Neuronal stem cell (in vitro differentiated cells): ENCODE measurements around the gene IL1RAP. TPM values are rescaled to one million over a fixed set of nuclear protein-coding genes. Genes with fewer than 3 reads are reported as not detected.
A peak's percentile ranks its signal among the peaks of the same experiment; 100 is the strongest.
"Not testable (repeated sequence)": the region's sequence is repeated elsewhere in the genome, so short reads cannot be mapped to it uniquely, and the experiment has no call there.

ENCODE experiments used
- DNase-seq: peaks from one replicate; pipeline ENCODE4 v3.0.0-alpha.2; 2013; ENCODE audit warnings: low spot score
- H2AFZ ChIP-seq: one replicate; pipeline ENCODE4 v1.6.1; 2013; ENCODE audit warnings: mild to moderate bottlenecking, low read length, inconsistent platforms
- H2AK5ac ChIP-seq: 2 replicates; pipeline ENCODE4 v1.6.1; 2013; ENCODE audit warnings: low read depth, mild to moderate bottlenecking, inconsistent platforms, low read length, moderate library complexity, mixed read lengths
- H2BK120ac ChIP-seq: 2 replicates; pipeline ENCODE4 v1.6.1; 2013; ENCODE audit warnings: low read depth, mild to moderate bottlenecking, inconsistent platforms, low read length, moderate library complexity, mixed read lengths
- H2BK12ac ChIP-seq: one replicate; pipeline ENCODE4 v1.6.1; 2013; ENCODE audit warnings: low read length, inconsistent platforms
- H2BK15ac ChIP-seq: 2 replicates; pipeline ENCODE4 v1.6.1; 2013; ENCODE audit warnings: mild to moderate bottlenecking, low read length, inconsistent platforms, mixed read lengths
- H2BK5ac ChIP-seq: one replicate; pipeline ENCODE4 v1.6.1; 2013; ENCODE audit warnings: inconsistent platforms, mild to moderate bottlenecking, low read length, moderate library complexity
- H3K14ac ChIP-seq: one replicate; pipeline ENCODE4 v1.6.1; 2013; ENCODE audit warnings: low read length, inconsistent platforms
- H3K18ac ChIP-seq: 2 replicates; pipeline ENCODE4 v1.6.1; 2013; ENCODE audit warnings: low read length, inconsistent platforms
- H3K23ac ChIP-seq: 2 replicates; pipeline ENCODE4 v1.6.1; 2013; ENCODE audit warnings: low read depth, mild to moderate bottlenecking, mixed read lengths, low read length, inconsistent platforms; ENCODE audit not compliant: poor library complexity
- H3K27ac ChIP-seq: replicated peaks from 3 replicates; pipeline ENCODE4 v1.5.1; 2013; ENCODE audit warnings: low read length, inconsistent platforms
- H3K27me3 ChIP-seq, 3 experiments: 2 replicates each; pipeline ENCODE4 v1.6.1; 2013; ENCODE audit warnings: low read length in 3 of 3, mild to moderate bottlenecking in 2 of 3, inconsistent platforms in 1 of 3, low read depth in 1 of 3, mixed read lengths in 1 of 3, moderate library complexity in 1 of 3; ENCODE audit not compliant: control insufficient read depth in 3 of 3, insufficient read depth in 3 of 3
- H3K36me3 ChIP-seq, 2 donors: replicated peaks in 1 of 2; 2 replicates each; pipeline ENCODE4 v1.6.1; 2013; ENCODE audit warnings: low read length in 2 of 2; ENCODE audit not compliant: control insufficient read depth in 2 of 2, insufficient read depth in 2 of 2
- H3K4ac ChIP-seq: 2 replicates; pipeline ENCODE4 v1.6.1; 2013; ENCODE audit warnings: inconsistent platforms, mild to moderate bottlenecking, low read length, moderate library complexity
- H3K4me1 ChIP-seq, 2 donors: 1 replicate in 1 of 2; 2 replicates in 1 of 2; pipeline ENCODE4 v1.6.1; 2013; ENCODE audit warnings: low read length in 2 of 2, low read depth in 1 of 2; ENCODE audit not compliant: control insufficient read depth in 2 of 2, insufficient read depth in 1 of 2
- H3K4me2 ChIP-seq: one replicate; pipeline ENCODE4 v1.6.1; 2013; ENCODE audit warnings: mild to moderate bottlenecking, low read length, inconsistent platforms; ENCODE audit not compliant: insufficient read depth, poor library complexity, severe bottlenecking
- H3K4me3 ChIP-seq, 2 donors: 2 replicates each; pipeline ENCODE4 v1.5.1; 2013; ENCODE audit warnings: low read length in 2 of 2, mild to moderate bottlenecking in 2 of 2, inconsistent platforms in 1 of 2, moderate library complexity in 1 of 2
- H3K79me1 ChIP-seq: one replicate; pipeline ENCODE4 v1.6.1; 2013; ENCODE audit warnings: low read depth, mild to moderate bottlenecking, inconsistent platforms, low read length, moderate library complexity
- H3K9ac ChIP-seq: one replicate; pipeline ENCODE4 v1.6.1; 2013; ENCODE audit warnings: mild to moderate bottlenecking, low read depth, low read length, inconsistent platforms; ENCODE audit not compliant: poor library complexity
- H3K9me3 ChIP-seq, 2 donors: replicated peaks in 1 of 2; 2 replicates each; pipeline versions ENCODE3 to v1.6.1; 2013; ENCODE audit warnings: low read length in 2 of 2, mild to moderate bottlenecking in 2 of 2, inconsistent platforms in 1 of 2, low read depth in 1 of 2, mixed read lengths in 1 of 2, moderate library complexity in 1 of 2; ENCODE audit not compliant: control insufficient read depth in 2 of 2, insufficient read depth in 1 of 2
- H4K8ac ChIP-seq: one replicate; pipeline ENCODE4 v1.6.1; 2013; ENCODE audit warnings: low read depth, mild to moderate bottlenecking, inconsistent platforms, low read length, moderate library complexity
- H4K91ac ChIP-seq: one replicate; pipeline ENCODE4 v1.6.1; 2013; ENCODE audit warnings: low read length, low read depth, mild to moderate bottlenecking, inconsistent platforms; ENCODE audit not compliant: poor library complexity
- WGBS, 2 donors: extraction: QIAGEN DNeasy Blood & Tissue Kit; methylation state at CpG; one replicate each; pipeline ENCODE4 v1.1.7; 2013; ENCODE audit warnings: missing lambda C conversion rate in 2 of 2, mixed read lengths in 1 of 2; ENCODE audit not compliant: insufficient read length in 2 of 2, insufficient replicate concordance in 1 of 2; ENCODE audit errors: extremely low coverage in 2 of 2; 5-methylcytosine and 5-hydroxymethylcytosine counted together
- polyA plus RNA-seq, 2 experiments: library from polyadenylated mRNA; stranded (reverse); fragments of 200-250 nt; gene quantifications; one replicate each; pipeline ENCODE4 v1.2.3, GENCODE V29; 2013

The IL1RAP gene
- polyA plus RNA-seq (2013, experiment 1 of 2) = 2.6 TPM
- 4.0 TPM for polyA plus RNA-seq (2013, experiment 2 of 2)

GRCh38 chr3:190513409-190514370, at the start of gene IL1RAP:
Gene IL1RAP (plus strand): TSS chr3:190514085. CDS start chr3:190564290, 50,205 bp downstream.
- H2BK120ac ChIP-seq = no peak within 1 kb of the TSS
- H3K4me1 ChIP-seq = peaks cover 0 to 3% of the 10 kb centered on the region in 2 donors
- no CpG with 5 or more reads among the region's 76 CpGs for WGBS, 2 donors
- H3K4me2 ChIP-seq = peak within 1 kb of the TSS; percentile 69
- no peaks in the 10 kb centered on the region for H3K79me1 ChIP-seq
- no peak within 1 kb of the TSS for H3K4ac ChIP-seq
- H2AFZ ChIP-seq = peak within 1 kb of the TSS; percentile 99
- H3K23ac ChIP-seq = no peak within 1 kb of the TSS
- H3K27ac ChIP-seq = no peak within 1 kb of the TSS
- peak within 1 kb of the TSS; percentile 85 for H3K14ac ChIP-seq
- H4K8ac ChIP-seq = no peak within 1 kb of the TSS
- peak within 1 kb of the TSS; percentile 53 for H2BK15ac ChIP-seq
- H3K4me3 ChIP-seq = peak within 1 kb of the TSS; percentile 68 to 89
- H2BK5ac ChIP-seq = no peak within 1 kb of the TSS
- H3K9me3 ChIP-seq = no peaks in the 10 kb centered on the region
- DNase-seq = peak; percentile 85
- peak within 1 kb of the TSS; percentile 88 for H3K18ac ChIP-seq
- H4K91ac ChIP-seq = no peak within 1 kb of the TSS
- peak within 1 kb of the TSS; percentile 93 for H3K9ac ChIP-seq
- H2BK12ac ChIP-seq = peak within 1 kb of the TSS; percentile 18
- peaks cover 0 to 35% (median 19%) of the 10 kb centered on the region in 3 experiments for H3K27me3 ChIP-seq
- no peak within 1 kb of the TSS for H2AK5ac ChIP-seq
- H3K36me3 ChIP-seq = no peaks in the 10 kb centered on the region

DNA sequence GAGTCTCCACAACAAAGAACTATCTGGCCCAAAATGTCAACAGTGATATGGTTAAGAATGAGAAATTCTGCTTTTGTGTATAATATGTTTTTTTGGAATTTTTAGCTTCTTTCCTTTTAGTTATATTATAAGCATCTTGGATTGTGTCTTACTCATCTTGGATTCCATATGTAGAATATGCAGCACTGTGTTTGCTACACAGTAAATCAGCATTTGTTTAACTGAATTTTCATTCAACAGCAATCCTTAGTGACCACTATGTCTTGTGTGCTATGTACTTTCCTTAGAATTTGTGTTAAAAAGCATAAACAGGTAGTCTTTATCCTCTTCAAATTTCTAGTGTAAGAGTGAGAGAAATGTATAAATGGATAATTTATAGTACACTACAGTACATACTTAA, 46.0 kb upstream of the IL1RAP start:
- H3K27ac ChIP-seq = no peak overlapping the region
- H3K79me1 ChIP-seq = no peaks in the 10 kb centered on the region
- H3K36me3 ChIP-seq = no peaks in the 10 kb centered on the region
- no peak overlapping the region for H3K18ac ChIP-seq
- no peaks in the 10 kb centered on the region for H3K9me3 ChIP-seq
- H3K14ac ChIP-seq = no peak overlapping the region
- H4K8ac ChIP-seq = no peak overlapping the region
- no peak overlapping the region for H2AK5ac ChIP-seq
- peaks cover 0 to 3% (median 0%) of the 10 kb centered on the region in 3 experiments for H3K27me3 ChIP-seq
- H3K4me3 ChIP-seq = no peak overlapping the region
- no peak overlapping the region for H2BK120ac ChIP-seq
- no peak overlapping the region for H2AFZ ChIP-seq
- no peak overlapping the region for H2BK5ac ChIP-seq
- no peak overlapping the region for H3K23ac ChIP-seq
- DNase-seq = no peak
- H3K9ac ChIP-seq = no peak overlapping the region
- no peak overlapping the region for H3K4me2 ChIP-seq
- H2BK12ac ChIP-seq = no peak overlapping the region
- no peak overlapping the region for H4K91ac ChIP-seq
- H2BK15ac ChIP-seq = no peak overlapping the region
- no peaks in the 10 kb centered on the region for H3K4me1 ChIP-seq
- no peak overlapping the region for H3K4ac ChIP-seq

DNA sequence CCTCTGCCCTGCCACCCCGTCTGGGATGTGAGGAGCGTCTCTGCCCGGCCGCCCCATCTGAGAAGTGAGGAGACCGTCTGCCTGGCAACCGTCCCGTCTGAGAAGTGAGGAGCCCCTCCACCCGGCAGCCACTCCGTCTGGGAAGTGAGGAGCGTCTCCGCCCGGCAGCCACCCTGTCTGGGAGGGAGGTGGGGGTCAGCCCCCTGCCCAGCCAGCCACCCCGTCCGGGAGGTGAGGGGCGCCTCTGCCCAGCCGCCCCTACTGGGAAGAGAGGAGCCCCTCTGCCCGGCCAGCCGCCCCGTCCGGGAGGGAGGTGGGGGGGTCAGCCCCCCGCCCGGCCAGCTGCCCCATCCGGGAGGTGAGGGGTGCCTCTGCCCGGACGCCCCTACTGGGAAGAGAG, 40.6 kb upstream of the IL1RAP start:
- not testable (repeated sequence) for H3K9ac ChIP-seq, H3K4me2 ChIP-seq, H3K23ac ChIP-seq, H2AFZ ChIP-seq, H2AK5ac ChIP-seq, H4K8ac ChIP-seq, H3K27ac ChIP-seq, H3K79me1 ChIP-seq, H2BK15ac ChIP-seq, H3K27me3 ChIP-seq, H2BK120ac ChIP-seq, H4K91ac ChIP-seq, H3K36me3 ChIP-seq, H3K4me3 ChIP-seq, H3K18ac ChIP-seq, H2BK12ac ChIP-seq, H2BK5ac ChIP-seq, H3K4me1 ChIP-seq, DNase-seq, H3K4ac ChIP-seq, H3K9me3 ChIP-seq, H3K14ac ChIP-seq
- no CpG with 5 or more reads among the region's 25 CpGs for WGBS, 2 donors

DNA sequence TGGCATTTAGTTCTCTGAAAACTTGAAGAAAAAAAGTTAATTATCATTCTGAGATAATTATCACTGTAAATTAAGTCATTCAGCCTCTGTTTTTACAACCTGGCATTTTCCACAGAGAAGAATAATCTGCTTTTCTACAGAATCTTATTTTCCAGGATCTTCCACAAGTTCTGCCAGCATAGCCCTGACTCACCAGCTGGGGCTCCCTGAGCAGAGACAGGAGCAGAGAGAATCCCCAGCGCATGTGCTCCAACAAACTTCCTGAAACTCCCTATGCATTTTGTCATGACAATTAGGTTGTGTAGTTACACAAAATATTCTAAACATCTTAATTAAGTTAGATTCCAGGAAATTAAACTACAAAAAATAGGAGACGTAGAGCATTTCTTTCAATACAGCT, 32.1 kb upstream of the IL1RAP start:
- peaks cover 0 to 1% of the 10 kb centered on the region in 2 donors for H3K4me1 ChIP-seq
- H3K4me3 ChIP-seq = no peak overlapping the region
- no peak overlapping the region for H3K4me2 ChIP-seq
- DNase-seq = no peak
- WGBS, 2 donors = no CpG with 5 or more reads among the region's 2 CpGs
- no peak overlapping the region for H2BK12ac ChIP-seq
- H2AFZ ChIP-seq = no peak overlapping the region
- H3K27me3 ChIP-seq = no peaks in the 10 kb centered on the region
- H3K9me3 ChIP-seq = no peaks in the 10 kb centered on the region
- H3K36me3 ChIP-seq = no peaks in the 10 kb centered on the region
- no peak overlapping the region for H3K27ac ChIP-seq
- no peak overlapping the region for H3K4ac ChIP-seq
- no peak overlapping the region for H4K8ac ChIP-seq
- no peak overlapping the region for H3K18ac ChIP-seq
- no peaks in the 10 kb centered on the region for H3K79me1 ChIP-seq
- H3K23ac ChIP-seq = no peak overlapping the region
- H2AK5ac ChIP-seq = no peak overlapping the region
- no peak overlapping the region for H3K14ac ChIP-seq
- no peak overlapping the region for H4K91ac ChIP-seq
- no peak overlapping the region for H2BK15ac ChIP-seq
- no peak overlapping the region for H3K9ac ChIP-seq
- H2BK5ac ChIP-seq = no peak overlapping the region
- H2BK120ac ChIP-seq = no peak overlapping the region
